NCI-H524 (cell line): Measurements from ENCODE around the gene NAT16.
"Not testable (repeated sequence)": the region's sequence is repeated elsewhere in the genome, so short reads cannot be mapped to it uniquely, and the experiment has no call there.

Experiments used
- DNase-seq, 2 experiments: peaks; one replicate each; lab custom pipeline; 2025; lab: John Stamatoyannopoulos, UW

The NAT16 gene

GRCh38 chr7:101125989-101126650, 54.0 kb downstream of the NAT16 start:
- DNase-seq, result no peak

DNA sequence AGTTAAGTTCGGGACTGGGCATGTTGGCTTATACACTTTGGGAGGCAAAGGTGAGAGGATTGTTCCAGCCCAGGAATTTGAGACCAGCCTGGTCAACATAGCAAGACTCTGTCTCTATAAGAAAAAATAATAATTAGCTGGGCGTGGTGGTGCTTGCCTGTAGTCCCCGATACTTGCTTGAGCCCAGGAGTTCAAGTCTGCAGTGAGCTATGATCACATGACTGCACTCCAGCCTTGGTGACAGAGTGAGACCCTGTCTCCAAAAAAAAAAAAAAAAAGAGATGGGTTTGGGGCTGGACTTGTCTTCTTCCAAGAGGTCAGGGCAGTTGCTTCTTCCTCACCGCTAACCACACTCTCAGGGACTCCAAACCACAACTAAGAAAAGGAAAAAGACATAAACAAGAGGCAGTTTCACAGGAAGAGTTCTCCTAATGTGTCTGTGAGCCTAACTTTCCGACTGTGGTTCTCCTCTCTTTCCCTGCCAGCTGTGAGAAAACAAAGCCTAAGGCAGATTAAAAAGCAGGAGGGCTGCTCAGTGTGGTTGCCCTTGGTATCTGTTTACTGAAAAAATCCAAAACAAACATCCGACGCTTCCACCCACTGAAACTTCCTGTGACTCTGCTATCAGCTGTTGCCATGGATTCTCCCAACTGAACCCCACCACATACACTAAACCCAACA, 55.6 kb downstream of the NAT16 start:
- no peak for DNase-seq

GRCh38 chr7:101123703-101124068, 56.4 kb downstream of the NAT16 start:
- no peak for DNase-seq

GRCh38 chr7:101122933-101123702, 57.0 kb downstream of the NAT16 start:
- no peak for DNase-seq

GRCh38 chr7:101121991-101122932, 57.8 kb downstream of the NAT16 start:
- DNase-seq, result no peak

- DNase-seq, result not testable (repeated sequence)
These were observed 58.5 kb downstream of the NAT16 start for GRCh38 chr7:101121631-101121990.
